Colonic mucosa (tissue), 4 donors: ENCODE measurements around the gene CFAP46. TPM values are rescaled to one million over a fixed set of nuclear protein-coding genes. Genes with fewer than 3 reads are reported as not detected.

ENCODE experiments used
- DNase-seq: peaks from one replicate; pipeline ENCODE4 v3.0.0-alpha.2; 2020
- H3K27ac ChIP-seq: fragments of 200-600 bp; one replicate; pipeline ENCODE4 v1.8.0; 2021
- H3K27me3 ChIP-seq: fragments of 200-600 bp; one replicate; pipeline ENCODE4 v1.8.0; 2021
- H3K36me3 ChIP-seq: fragments of 200-600 bp; one replicate; pipeline ENCODE4 v1.8.0; 2021
- H3K4me1 ChIP-seq: fragments of 200-600 bp; one replicate; pipeline ENCODE4 v1.8.0; 2021; ENCODE audit warnings: mild to moderate bottlenecking
- H3K4me3 ChIP-seq: fragments of 200-600 bp; one replicate; pipeline ENCODE4 v1.8.0; 2021
- H3K9ac ChIP-seq, 2 donors: one replicate each; pipeline ENCODE4 v1.7.0; 2013; ENCODE audit warnings: control low read depth in 2 of 2, low read depth in 2 of 2, low read length in 2 of 2
- H3K9me3 ChIP-seq: fragments of 200-600 bp; one replicate; pipeline ENCODE4 v1.8.0; 2021
- CTCF ChIP-seq: fragments of 200-600 bp; IDR thresholded peaks from one replicate; pipeline ENCODE4 v1.8.0; 2022; ENCODE audit warnings: antibody characterized with exemption, mild to moderate bottlenecking
- intact Hi-C: fragments of 100-400 bp; cut with DNase I; formaldehyde crosslinking; loops from one replicate; pipeline ENCODE4 v1.14.1; 2022
- total RNA-seq, 2 donors: library from RNA; stranded (reverse); fragmentation: NEBNext Ultra II Directional in 1 of 2; extraction: Animal tissue kit (Norgen Biotek cat#: 25700) in 1 of 2; gene quantifications; one replicate each; pipeline ENCODE4 v1.2.1, GENCODE V29; 2021
- donor health status: healthy.
- donor health status: DM: no; HTN: no; CAD: no.
- donor health status: DM: no; HTN: no; CAD: no.

CFAP46 gene
- total RNA-seq, 2 donors from 2014 or later = 0.13 TPM; not detected in 1

GRCh38 chr10:132783940-132784865 is 158.2 kb downstream of the CFAP46 start:
- Histone ChIP-seq H3K9ac (no peak overlapping the region), H3K36me3 (no peaks in the 10 kb centered on the region), H3K4me3 (no peak overlapping the region), H3K9me3 (no peaks in the 10 kb centered on the region), H3K27ac (no peak overlapping the region), H3K27me3 (peaks cover 51% of the 10 kb centered on the region), H3K4me1 (peaks cover 12% of the 10 kb centered on the region)
- no peak for TF ChIP-seq CTCF
- intact Hi-C loops = no loop called here
- no peak for DNase-seq

DNA sequence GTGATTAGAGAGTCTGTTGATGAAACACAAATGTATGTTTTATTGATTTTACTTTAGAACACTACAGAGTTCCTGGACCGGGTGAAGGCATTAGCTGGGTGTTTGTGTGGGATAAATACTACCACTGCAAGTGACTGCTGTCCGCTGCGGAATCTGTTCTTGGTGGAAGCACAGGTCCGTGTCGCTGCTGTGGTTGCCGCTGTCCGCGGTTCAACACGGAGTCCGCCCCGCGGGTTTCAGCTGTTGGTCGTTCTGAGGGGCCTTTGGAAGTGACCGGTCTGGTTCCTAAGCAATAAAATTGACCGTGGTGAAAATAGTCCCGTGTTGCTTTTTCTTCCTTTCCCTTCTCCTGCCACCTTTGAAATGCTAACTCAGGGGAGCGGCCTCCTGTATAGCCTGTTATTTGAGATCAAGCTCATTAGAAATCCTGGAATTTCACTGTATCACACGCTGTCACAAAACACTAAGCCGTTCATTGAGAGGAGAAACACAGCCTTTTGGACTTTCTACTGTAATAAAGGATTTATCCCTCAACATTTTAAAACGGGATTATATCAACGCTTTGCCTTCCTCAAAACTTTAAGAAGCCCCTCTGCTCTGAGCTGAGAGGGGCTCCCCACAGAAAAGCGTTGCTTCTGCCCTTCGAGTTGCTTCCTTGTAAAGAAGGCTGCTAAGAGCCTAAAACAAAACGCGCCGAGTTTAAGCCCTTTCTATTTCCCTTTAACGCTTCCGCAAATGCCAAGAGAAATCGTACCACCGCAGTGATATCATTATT is 159.0 kb downstream of the CFAP46 start:
- Histone ChIP-seq H3K27me3 (peaks cover 43% of the 10 kb centered on the region), H3K4me1 (peaks cover 11% of the 10 kb centered on the region), H3K36me3 (no peaks in the 10 kb centered on the region), H3K4me3 (no peak overlapping the region), H3K9ac (no peak overlapping the region), H3K9me3 (no peaks in the 10 kb centered on the region), H3K27ac (no peak overlapping the region)
- intact Hi-C loops = no loop called here
- TF ChIP-seq CTCF = no peak
- DNase-seq = no peak

GRCh38 chr10:132781556-132781955 is 160.8 kb downstream of the CFAP46 start:
- DNase-seq = no peak
- Histone ChIP-seq H3K4me3 (no peak overlapping the region), H3K9me3 (no peaks in the 10 kb centered on the region), H3K4me1 (peaks cover under 1% of the 10 kb centered on the region), H3K27me3 (peaks cover 25% of the 10 kb centered on the region), H3K27ac (no peak overlapping the region), H3K36me3 (no peaks in the 10 kb centered on the region), H3K9ac (no peak overlapping the region)
- intact Hi-C loops = no loop called here
- no peak for TF ChIP-seq CTCF

GRCh38 chr10:132780356-132780755 is 162.0 kb downstream of the CFAP46 start:
- H3K9ac ChIP-seq = no peak overlapping the region
- no peak overlapping the region for H3K27ac ChIP-seq
- no peak for DNase-seq
- H3K36me3 ChIP-seq = no peaks in the 10 kb centered on the region
- H3K27me3 ChIP-seq = peaks cover 17% of the 10 kb centered on the region
- no peaks in the 10 kb centered on the region for H3K4me1 ChIP-seq
- intact Hi-C loops = no loop called here
- TF ChIP-seq CTCF = no peak
- H3K4me3 ChIP-seq = no peak overlapping the region
- H3K9me3 ChIP-seq = no peaks in the 10 kb centered on the region

GRCh38 chr10:132779549-132780294 is 162.6 kb downstream of the CFAP46 start:
- no peak for DNase-seq
- intact Hi-C loops = no loop called here
- Histone ChIP-seq H3K9me3 (no peaks in the 10 kb centered on the region), H3K4me1 (no peaks in the 10 kb centered on the region), H3K4me3 (no peak overlapping the region), H3K27me3 (peaks cover 10% of the 10 kb centered on the region), H3K36me3 (no peaks in the 10 kb centered on the region), H3K27ac (no peak overlapping the region), H3K9ac (no peak overlapping the region)
- no peak for TF ChIP-seq CTCF
